ENCODE data around the gene MYH15.

Gene MYH15

GRCh38 chr3:108331792-108332191, 178.6 kb downstream of the MYH15 start:
- no peak for DNase-seq (ENCODE audit: low spot score)
